K562 (cell line): ENCODE data around the gene NDST1. TPM values are rescaled to one million over a fixed set of nuclear protein-coding genes. Genes with fewer than 3 reads are reported as not detected.

ENCODE experiments used
- ATAC-seq: fragments of 200-7000 bp; cut with Tn5 transposase; 3 replicates; pipeline ENCODE4 v1.9.1; 2020; ENCODE audit warnings: moderate library complexity
- BruUV-seq: library from RNA; stranded (reverse); fragments of 400-500 nt; replicated peaks from 2 replicates; lab custom pipeline; 2021; lab: Mats Ljungman, UMichigan
- CTCF ChIA-PET: fragments of 300-600 bp; formaldehyde crosslinking; extraction: SDS; loops from one replicate; lab custom pipeline; 2021; ENCODE audit warnings: low intra/inter-chr PET ratio; lab: Yijun Ruan, JAX
- POLR2A ChIA-PET: fragments of 300-600, 350-650 bp; sonication (Branson Sonifier 250); formaldehyde crosslinking; extraction: SDS; loops from one replicate; lab custom pipeline; 2021; ENCODE audit warnings: antibody characterized with exemption, inconsistent platforms; lab: Yijun Ruan, JAX
- DNase-seq, 4 experiments: peaks; one replicate each; pipeline versions ENCODE4 v3.0.0 to v3.0.0-alpha.2; 2011 to 2018; ENCODE audit warnings: low spot score in 3 of 4, mixed read lengths in 3 of 4; ENCODE audit errors: extremely low read depth in 1 of 4
- FAIRE-seq: peaks from 2 replicates; lab custom pipeline; 2011; peaks lifted over from hg19 to GRCh38; lab: Jason Lieb, UNC
- H2AFZ ChIP-seq: 2 replicates; pipeline ENCODE4 v1.6.0; 2011; ENCODE audit warnings: low read depth, low read length, control low read depth, inconsistent platforms
- H3K27ac ChIP-seq: fragments of 200-600 bp; 3 replicates; pipeline ENCODE4 v1.8.0; 2011; ENCODE audit warnings: low read depth, mild to moderate bottlenecking, control low read depth, inconsistent platforms, low read length, moderate library complexity, mixed read lengths; ENCODE audit errors: extremely low read depth
- H3K27me3 ChIP-seq, 2 experiments: fragments of 300-600 bp in 1 of 2; 2 replicates in 1 of 2; 3 replicates in 1 of 2; pipeline versions ENCODE4 v1.6.0 to v1.8.0; 2011; ENCODE audit warnings: inconsistent platforms in 2 of 2, low read length in 2 of 2, mild to moderate bottlenecking in 1 of 2, mixed read lengths in 1 of 2, moderate library complexity in 1 of 2; ENCODE audit not compliant: control insufficient read depth in 2 of 2, insufficient read depth in 2 of 2
- H3K36me3 ChIP-seq: fragments of 300-600 bp; 3 replicates; pipeline ENCODE4 v1.8.0; 2011; ENCODE audit warnings: mild to moderate bottlenecking, low read length, inconsistent platforms; ENCODE audit not compliant: control insufficient read depth, insufficient read depth
- H3K4me1 ChIP-seq, 2 experiments: fragments of 200-600 bp in 1 of 2; replicated peaks in 1 of 2; 2 replicates in 1 of 2; 3 replicates in 1 of 2; pipeline versions ENCODE4 v1.5.1 to v1.8.0; 2011; ENCODE audit warnings: inconsistent platforms in 2 of 2, low read length in 2 of 2, mild to moderate bottlenecking in 1 of 2, mixed read lengths in 1 of 2, moderate library complexity in 1 of 2; ENCODE audit not compliant: control insufficient read depth in 2 of 2, insufficient read depth in 2 of 2
- H3K4me2 ChIP-seq: 2 replicates; pipeline ENCODE4 v1.6.1; 2011; ENCODE audit warnings: low read length, control low read depth, inconsistent platforms, mixed read lengths; ENCODE audit not compliant: insufficient read depth
- H3K4me3 ChIP-seq: fragments of 200-600 bp; sonication (generic), shearing (Covaris generic); 2 replicates; pipeline ENCODE4 v1.5.1; 2016; ENCODE audit warnings: control low read depth, inconsistent platforms
- H3K79me2 ChIP-seq: fragments of 200-600 bp; 3 replicates; pipeline ENCODE4 v1.8.0; 2011; ENCODE audit warnings: low read length, inconsistent platforms; ENCODE audit not compliant: control insufficient read depth, insufficient read depth
- H3K9ac ChIP-seq, 2 experiments: 2 replicates each; pipeline versions ENCODE4 v1.6.0 to v1.6.1; 2011; ENCODE audit warnings: low read depth in 2 of 2, low read length in 2 of 2, control low read depth in 1 of 2, inconsistent platforms in 1 of 2, mild to moderate bottlenecking in 1 of 2, mixed read lengths in 1 of 2; ENCODE audit not compliant: insufficient read depth in 1 of 2
- H3K9me1 ChIP-seq: one replicate; pipeline ENCODE4 v1.6.0; 2011; ENCODE audit warnings: inconsistent platforms, mild to moderate bottlenecking, low read length, moderate library complexity; ENCODE audit not compliant: control insufficient read depth, insufficient read depth
- H3K9me3 ChIP-seq: replicated peaks from 2 replicates; pipeline ENCODE4 v1.5.1; 2011; ENCODE audit warnings: low read depth, low read length, inconsistent platforms; ENCODE audit not compliant: control insufficient read depth, insufficient read depth
- H4K20me1 ChIP-seq: replicated peaks from 2 replicates; pipeline ENCODE4 v1.6.1; 2011; ENCODE audit warnings: low read length, inconsistent platforms, mixed read lengths; ENCODE audit not compliant: control insufficient read depth, insufficient read depth
- BCOR ChIP-seq: fragments of 450-650 bp; IDR thresholded peaks from 2 replicates; pipeline ENCODE4 v1.6.1; 2016
- CREB5 ChIP-seq: fragments of 250-450 bp; sonication (Bioruptor Pico); IDR thresholded peaks from 2 replicates; pipeline ENCODE4 v1.5.0; 2020; ENCODE audit warnings: mild to moderate bottlenecking
- E2F8 ChIP-seq: fragments of 450-650 bp; IDR thresholded peaks from 2 replicates; pipeline ENCODE4 v1.7.1; 2018; ENCODE audit warnings: mild to moderate bottlenecking, low read depth; ENCODE audit not compliant: partially characterized antibody
- GATAD2A ChIP-seq: fragments of 450-650 bp; IDR thresholded peaks from 2 replicates; pipeline ENCODE4 v1.6.1; 2017
- L3MBTL2 ChIP-seq: fragments of 450-650 bp; IDR thresholded peaks from 2 replicates; pipeline ENCODE4 v1.6.1; 2016; ENCODE audit warnings: mild to moderate bottlenecking, moderate library complexity
- NELFE ChIP-seq: IDR thresholded peaks from 2 replicates; pipeline ENCODE4 v1.6.1; 2011; ENCODE audit warnings: mild to moderate bottlenecking; ENCODE audit not compliant: insufficient read depth, insufficient read length
- PHF20 ChIP-seq: fragments of 450-650 bp; IDR thresholded peaks from 2 replicates; pipeline ENCODE4 v1.6.1; 2018; ENCODE audit not compliant: partially characterized antibody
- PRMT5 ChIP-seq: sonication (generic); formaldehyde crosslinking; IDR thresholded peaks from 2 replicates; pipeline ENCODE4 v1.5.0; 2020; ENCODE audit warnings: missing genetic modification reagents
- TRIM28 ChIP-seq: fragments of 450-650 bp; IDR thresholded peaks from 2 replicates; pipeline ENCODE4 v1.6.1; 2017
- ZBTB1 ChIP-seq: sonication (generic); formaldehyde crosslinking; IDR thresholded peaks from 2 replicates; pipeline ENCODE4 v1.8.1; 2023; ENCODE audit warnings: missing genetic modification reagents, low read depth, mild to moderate bottlenecking, borderline replicate concordance
- ZFP1 ChIP-seq: fragments of 450-650 bp; formaldehyde crosslinking; IDR thresholded peaks from 2 replicates; pipeline ENCODE4 v1.4.0; 2020; ENCODE audit warnings: mild to moderate bottlenecking, mixed read lengths
- WGBS: fragments of 100-300 bp; shearing (Covaris generic); methylation state at CpG from one replicate; pipeline ENCODE4 v1.1.6; 2016; ENCODE audit warnings: low coverage, mixed read lengths; ENCODE audit not compliant: insufficient coverage; ENCODE audit errors: missing lambda C conversion rate; 5-methylcytosine and 5-hydroxymethylcytosine counted together
- in situ Hi-C: fragments of 300-500 bp; cut with MboI; formaldehyde crosslinking; loops from 4 replicates; pipeline ENCODE4 v1.15.0; 2018; ENCODE audit warnings: inconsistent platforms, mixed read lengths
- intact Hi-C: fragments of 100-400 bp; cut with micrococcal nuclease; formaldehyde crosslinking; loops from 2 replicates; pipeline ENCODE4 v1.14.2; 2022
- polyA plus RNA-seq, 8 experiments: library from polyadenylated mRNA; depleted of rRNA in 4 of 8; stranded (reverse) in 5 of 8; unstranded in 3 of 8; fragments of >200 nt; fragmentation: Nextera tagmentation in 2 of 8; fragmentation: Illumina TruSeq in 1 of 8; extraction: Ambion mirVana in 2 of 8; extraction: Trizol in 1 of 8; gene quantifications; 2 replicates each; pipeline versions ENCODE4 v1.2.1 to v1.2.3, GENCODE V29; 2011 to 2014; ENCODE audit warnings: inconsistent platforms in 1 of 8, missing spikeins in 1 of 8
- total RNA-seq, 7 experiments: library from RNA; depleted of rRNA in 6 of 7; stranded (reverse); fragments of >200 nt in 6 of 7; fragmentation: Illumina TruSeq in 2 of 7; extraction: Trizol in 2 of 7; gene quantifications; 2 replicates each; pipeline versions ENCODE4 v1.2.1 to v1.2.3, GENCODE V29; 2011 to 2021; ENCODE audit warnings: low replicate concordance in 1 of 7
- TF ChIP-seq, protein P1 (sequence below): fragments of 250-450 bp; sonication (Bioruptor Pico); IDR thresholded peaks from 2 replicates; pipeline ENCODE4 v1.8.0; 2022; ENCODE audit warnings: inconsistent platforms, mild to moderate bottlenecking, moderate library complexity, borderline replicate concordance

NDST1 gene
- total and polyA plus RNA-seq, 9 of the 15 experiments (the other 6 are each of a cell fraction or from before 2014, with no cell fraction given): 0.38 to 47.9 (median 9.9) TPM

- in situ Hi-C loops: no loop called here
- H3K4me2 ChIP-seq: no peak overlapping the region
- BruUV-seq: no TSS peak
- H2AFZ ChIP-seq: no peak overlapping the region
- ATAC-seq (no peak), FAIRE-seq (no peak), DNase-seq (no peak)
- H3K4me3 ChIP-seq: no peak overlapping the region
- H3K79me2 ChIP-seq: peaks cover 61% of the 10 kb centered on the region
- H3K27ac ChIP-seq: no peak overlapping the region
- no peaks in the 10 kb centered on the region for H3K27me3 ChIP-seq
- 21% methylated on average over 1 of the region's 2 CpGs for WGBS
- peaks cover 9% of the 10 kb centered on the region for H3K9me1 ChIP-seq
- ChIA-PET POLR2A (interaction anchor here (0.6 kb wide), 1 partner anchor 1058 kb away, joined by 3 read pairs; no protein-coding TSS in a partner anchor), CTCF (no interaction called here)
- no peaks in the 10 kb centered on the region for H3K36me3 ChIP-seq
- no peaks in the 10 kb centered on the region for H3K9me3 ChIP-seq
- H4K20me1 ChIP-seq: peaks cover 68% of the 10 kb centered on the region
- no peak for TF ChIP-seq PRMT5 (CRISPR knock-in tag)
- H3K4me1 ChIP-seq: peaks cover 32 to 39% of the 10 kb centered on the region in 2 experiments
- peak overlapping the region in 1 of 2 experiments; percentile 47; a peak in 1 of 4 replicates for H3K9ac ChIP-seq
- intact Hi-C loops: no loop called here
These were observed 328 bp downstream of the NDST1 start for GRCh38 chr5:150508277-150508640.

- FAIRE-seq (no peak), DNase-seq (no peak), ATAC-seq (no peak)
- Histone ChIP-seq H4K20me1 (peaks cover 68% of the 10 kb centered on the region), H3K79me2 (peaks cover 60% of the 10 kb centered on the region), H3K9me1 (peaks cover 12% of the 10 kb centered on the region), H3K27me3 (no peaks in the 10 kb centered on the region), H3K4me2 (no peak overlapping the region), H3K9me3 (no peaks in the 10 kb centered on the region), H2AFZ (no peak overlapping the region), H3K4me3 (no peak overlapping the region), H3K36me3 (no peaks in the 10 kb centered on the region), H3K9ac (no peak overlapping the region), H3K27ac (no peak overlapping the region), H3K4me1 (peaks cover 26 to 33% of the 10 kb centered on the region in 2 experiments)
- intact Hi-C loops: no loop called here
- in situ Hi-C loops: no loop called here
- CTCF ChIA-PET: no interaction called here
- POLR2A ChIA-PET: interaction anchor here (0.6 kb wide), 1 partner anchor 26 kb away, joined by 3 read pairs; no protein-coding TSS in a partner anchor
- 78% methylated on average over 4 of the region's 4 CpGs for WGBS
- no TSS peak for BruUV-seq
- TF ChIP-seq TRIM28: no peak
- no peak for TF ChIP-seq NELFE
- no peak for TF ChIP-seq GATAD2A
- no peak for TF ChIP-seq ZBTB1 (CRISPR knock-in tag)
- no peak for TF ChIP-seq E2F8
- no peak for TF ChIP-seq L3MBTL2
- no peak for TF ChIP-seq PHF20
- no peak for TF ChIP-seq ZFP1 (CRISPR knock-in tag)
- TF ChIP-seq BCOR: no peak
- no peak for TF ChIP-seq CREB5
- TF ChIP-seq, protein P1, sequence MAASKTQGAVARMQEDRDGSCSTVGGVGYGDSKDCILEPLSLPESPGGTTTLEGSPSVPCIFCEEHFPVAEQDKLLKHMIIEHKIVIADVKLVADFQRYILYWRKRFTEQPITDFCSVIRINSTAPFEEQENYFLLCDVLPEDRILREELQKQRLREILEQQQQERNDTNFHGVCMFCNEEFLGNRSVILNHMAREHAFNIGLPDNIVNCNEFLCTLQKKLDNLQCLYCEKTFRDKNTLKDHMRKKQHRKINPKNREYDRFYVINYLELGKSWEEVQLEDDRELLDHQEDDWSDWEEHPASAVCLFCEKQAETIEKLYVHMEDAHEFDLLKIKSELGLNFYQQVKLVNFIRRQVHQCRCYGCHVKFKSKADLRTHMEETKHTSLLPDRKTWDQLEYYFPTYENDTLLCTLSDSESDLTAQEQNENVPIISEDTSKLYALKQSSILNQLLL (CRISPR knock-in tag): no peak
These were observed 897 bp downstream of the NDST1 start for GRCh38 chr5:150508828-150509227.
